DOHH2 (cell line): ENCODE measurements around the gene PRDM15.

Experiments used
- H3F3A ChIP-seq: fragments of 200-600 bp; sonication (generic), shearing (Covaris generic); 2 replicates; pipeline ENCODE4 v1.6.0; 2016; ENCODE audit warnings: antibody characterized with exemption, mild to moderate bottlenecking; ENCODE audit not compliant: control insufficient read depth, insufficient read depth
- H3K27ac ChIP-seq: fragments of 200-600 bp; sonication (generic); 2 replicates; pipeline ENCODE4 v1.5.1; 2014; ENCODE audit warnings: low read depth, mild to moderate bottlenecking, low read length, moderate library complexity
- H3K27me3 ChIP-seq: fragments of 200-600 bp; sonication (generic); 2 replicates; pipeline ENCODE4 v1.6.1; 2014; ENCODE audit warnings: mild to moderate bottlenecking, low read length, mixed read lengths; ENCODE audit not compliant: control insufficient read depth
- H3K36me3 ChIP-seq: fragments of 200-600 bp; sonication (generic); 2 replicates; pipeline ENCODE4 v1.6.1; 2014; ENCODE audit warnings: mild to moderate bottlenecking, low read length, moderate library complexity, mixed read lengths; ENCODE audit not compliant: control insufficient read depth
- H3K4me1 ChIP-seq: fragments of 200-600 bp; sonication (generic); 2 replicates; pipeline ENCODE4 v1.6.1; 2014; ENCODE audit warnings: mild to moderate bottlenecking, low read length, mixed read lengths; ENCODE audit not compliant: control insufficient read depth
- H3K4me2 ChIP-seq: fragments of 200-600 bp; sonication (generic); 2 replicates; pipeline ENCODE4 v1.6.0; 2014; ENCODE audit warnings: mild to moderate bottlenecking, low read length, moderate library complexity
- H3K4me3 ChIP-seq: fragments of 200-600 bp; sonication (generic); 2 replicates; pipeline ENCODE4 v1.5.1; 2014; ENCODE audit warnings: mild to moderate bottlenecking, low read length, mixed read lengths
- H3K79me2 ChIP-seq: fragments of 200-600 bp; sonication (generic); 2 replicates; pipeline ENCODE4 v1.6.1; 2014; ENCODE audit warnings: mild to moderate bottlenecking, low read length, mixed read lengths; ENCODE audit not compliant: control insufficient read depth
- H3K9me2 ChIP-seq: fragments of 200-600 bp; sonication (generic); replicated peaks from 2 replicates; pipeline ENCODE4 v1.6.1; 2014; ENCODE audit warnings: mild to moderate bottlenecking, low read length, mixed read lengths; ENCODE audit not compliant: control insufficient read depth
- H3K9me3 ChIP-seq: fragments of 200-600 bp; sonication (generic); 2 replicates; pipeline ENCODE4 v1.6.1; 2014; ENCODE audit warnings: antibody characterized with exemption, low read length, mixed read lengths; ENCODE audit not compliant: control insufficient read depth, insufficient read depth
- H4K20me1 ChIP-seq: fragments of 200-600 bp; sonication (generic); 2 replicates; pipeline ENCODE4 v1.6.0; 2014; ENCODE audit warnings: low read depth, mild to moderate bottlenecking, antibody characterized with exemption, low read length, moderate library complexity; ENCODE audit not compliant: control insufficient read depth, insufficient read depth
- EZH2phosphoT487 ChIP-seq: fragments of 200-600 bp; sonication (generic); IDR thresholded peaks from 2 replicates; pipeline ENCODE4 v1.6.1; 2017; ENCODE audit warnings: borderline replicate concordance, mild to moderate bottlenecking, antibody characterized with exemption, low read length, moderate library complexity, mixed read lengths
- TF ChIP-seq, protein P1 (sequence below): fragments of 200-600 bp; sonication (generic); IDR thresholded peaks from one replicate; pipeline ENCODE4 v1.5.1; 2014; ENCODE audit warnings: antibody characterized with exemption, mild to moderate bottlenecking, low read depth, low read length; ENCODE audit not compliant: poor library complexity, severe bottlenecking

The PRDM15 gene

DNA sequence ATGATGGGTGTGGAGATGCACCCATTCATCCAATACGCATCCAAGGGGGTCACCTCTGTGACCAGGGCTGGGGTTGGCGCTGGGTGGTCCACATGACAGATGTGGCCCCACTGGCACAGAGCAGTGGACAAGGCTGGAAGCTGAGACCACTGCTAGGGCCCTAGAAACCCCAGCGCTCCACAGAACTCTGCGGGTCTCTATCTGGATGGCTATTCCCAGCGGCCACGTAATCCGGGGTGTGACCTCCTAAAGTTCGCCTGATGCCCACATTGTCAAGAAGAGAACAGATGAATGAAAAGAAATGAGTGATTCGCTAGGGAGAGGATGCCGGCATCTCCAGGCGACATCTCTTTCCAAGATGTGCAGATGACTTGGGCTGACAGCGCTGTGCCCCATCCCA, 55.2 kb downstream of the PRDM15 start:
- Histone ChIP-seq H4K20me1 (peaks cover 3% of the 10 kb centered on the region; the same call in 1 of the 2 replicates), H3K27me3 (no peaks in the 10 kb centered on the region), H3F3A (peaks cover 3% of the 10 kb centered on the region), H3K4me3 (peak overlapping the region; percentile 15), H3K36me3 (peaks cover 98% of the 10 kb centered on the region), H3K4me2 (peak overlapping the region; percentile 42), H3K27ac (peak overlapping the region; percentile 74), H3K9me3 (no peaks in the 10 kb centered on the region), H3K79me2 (peaks cover 33% of the 10 kb centered on the region), H3K4me1 (peaks cover 51% of the 10 kb centered on the region), H3K9me2 (no peaks in the 10 kb centered on the region)
- TF ChIP-seq, protein P1, sequence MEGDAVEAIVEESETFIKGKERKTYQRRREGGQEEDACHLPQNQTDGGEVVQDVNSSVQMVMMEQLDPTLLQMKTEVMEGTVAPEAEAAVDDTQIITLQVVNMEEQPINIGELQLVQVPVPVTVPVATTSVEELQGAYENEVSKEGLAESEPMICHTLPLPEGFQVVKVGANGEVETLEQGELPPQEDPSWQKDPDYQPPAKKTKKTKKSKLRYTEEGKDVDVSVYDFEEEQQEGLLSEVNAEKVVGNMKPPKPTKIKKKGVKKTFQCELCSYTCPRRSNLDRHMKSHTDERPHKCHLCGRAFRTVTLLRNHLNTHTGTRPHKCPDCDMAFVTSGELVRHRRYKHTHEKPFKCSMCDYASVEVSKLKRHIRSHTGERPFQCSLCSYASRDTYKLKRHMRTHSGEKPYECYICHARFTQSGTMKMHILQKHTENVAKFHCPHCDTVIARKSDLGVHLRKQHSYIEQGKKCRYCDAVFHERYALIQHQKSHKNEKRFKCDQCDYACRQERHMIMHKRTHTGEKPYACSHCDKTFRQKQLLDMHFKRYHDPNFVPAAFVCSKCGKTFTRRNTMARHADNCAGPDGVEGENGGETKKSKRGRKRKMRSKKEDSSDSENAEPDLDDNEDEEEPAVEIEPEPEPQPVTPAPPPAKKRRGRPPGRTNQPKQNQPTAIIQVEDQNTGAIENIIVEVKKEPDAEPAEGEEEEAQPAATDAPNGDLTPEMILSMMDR, result no peak
- TF ChIP-seq EZH2phosphoT487, result no peak

DNA sequence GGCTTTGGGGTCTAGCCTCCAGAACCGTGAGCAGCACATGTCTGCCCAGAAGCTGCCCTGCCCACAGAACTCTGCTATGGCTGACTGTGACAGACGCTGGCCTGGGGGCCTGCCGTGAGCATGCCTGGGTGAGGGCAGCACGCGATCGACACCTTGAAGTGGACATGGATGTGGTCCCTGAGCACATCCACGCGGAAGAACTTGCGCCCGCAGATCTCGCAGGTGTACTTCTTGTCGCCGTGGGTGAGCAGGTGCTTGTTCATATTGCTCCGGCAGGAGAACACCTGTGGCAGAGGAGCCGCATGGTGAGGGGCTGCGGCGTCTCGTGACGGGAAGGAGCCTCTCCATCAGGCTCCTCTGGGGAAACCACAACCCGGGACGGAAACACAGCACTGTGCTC, 56.0 kb downstream of the PRDM15 start:
- Histone ChIP-seq H3K4me2 (peak overlapping the region; percentile 42; the same call in 1 of the 2 replicates), H3K4me1 (peaks cover 48% of the 10 kb centered on the region), H3K79me2 (peaks cover 25% of the 10 kb centered on the region), H3K36me3 (peaks cover 98% of the 10 kb centered on the region), H3K27me3 (no peaks in the 10 kb centered on the region), H3K9me3 (no peaks in the 10 kb centered on the region), H4K20me1 (no peaks in the 10 kb centered on the region), H3K9me2 (no peaks in the 10 kb centered on the region), H3F3A (peaks cover 8% of the 10 kb centered on the region), H3K27ac (peak overlapping the region; percentile 74), H3K4me3 (no peak overlapping the region)
- TF ChIP-seq EZH2phosphoT487, result no peak
- TF ChIP-seq, protein P1, result no peak

DNA sequence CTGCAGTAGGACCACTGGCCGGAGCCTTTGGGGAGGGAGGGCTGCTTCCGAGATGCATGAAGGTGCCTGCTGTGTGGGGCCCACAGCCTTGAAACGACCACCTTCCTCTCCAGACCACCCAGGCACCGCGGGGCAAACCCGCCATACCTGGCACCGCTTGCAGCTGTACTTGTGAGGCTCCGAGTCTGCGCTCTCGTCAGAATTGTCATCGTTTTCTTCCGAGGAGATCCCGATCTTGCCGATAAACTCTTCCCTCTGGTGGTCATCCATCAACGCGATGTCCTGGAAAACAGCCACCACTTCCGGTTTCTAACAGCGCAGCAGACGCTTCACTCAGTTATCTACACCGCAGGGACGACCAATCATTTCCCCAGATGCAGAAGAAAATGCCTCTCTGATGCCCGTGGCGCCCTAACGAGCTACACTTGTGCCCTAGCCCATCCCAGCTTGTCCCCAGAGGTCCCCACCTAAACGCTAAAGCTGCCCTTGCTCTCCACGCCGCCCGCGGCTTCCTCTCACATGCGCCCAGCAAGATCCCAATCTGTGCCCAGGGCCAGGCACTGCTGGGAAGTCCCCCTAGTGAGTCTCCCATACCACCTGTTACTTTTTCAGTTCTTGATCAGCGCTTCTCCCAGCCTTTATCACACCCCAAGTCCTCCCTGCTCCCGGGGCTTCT, 57.2 kb downstream of the PRDM15 start:
- peaks cover 24% of the 10 kb centered on the region for H3K79me2 ChIP-seq
- H4K20me1 ChIP-seq, result 0 out of 2 replicates have a peak, but pooled peaks cover 5% of the 10 kb centered on the region
- H3K4me2 ChIP-seq, result no peak overlapping the region
- H3K36me3 ChIP-seq, result peaks cover 99% of the 10 kb centered on the region
- no peaks in the 10 kb centered on the region for H3K27me3 ChIP-seq
- H3K4me3 ChIP-seq, result no peak overlapping the region
- no peak for TF ChIP-seq EZH2phosphoT487
- TF ChIP-seq, protein P1, result no peak
- H3F3A ChIP-seq, result peaks cover 19% of the 10 kb centered on the region
- no peaks in the 10 kb centered on the region for H3K9me3 ChIP-seq
- H3K4me1 ChIP-seq, result peaks cover 61% of the 10 kb centered on the region
- H3K27ac ChIP-seq, result peak overlapping the region; percentile 74
- no peaks in the 10 kb centered on the region for H3K9me2 ChIP-seq
